ENCODE measurements around the gene PHKA2.

PHKA2 gene

DNA sequence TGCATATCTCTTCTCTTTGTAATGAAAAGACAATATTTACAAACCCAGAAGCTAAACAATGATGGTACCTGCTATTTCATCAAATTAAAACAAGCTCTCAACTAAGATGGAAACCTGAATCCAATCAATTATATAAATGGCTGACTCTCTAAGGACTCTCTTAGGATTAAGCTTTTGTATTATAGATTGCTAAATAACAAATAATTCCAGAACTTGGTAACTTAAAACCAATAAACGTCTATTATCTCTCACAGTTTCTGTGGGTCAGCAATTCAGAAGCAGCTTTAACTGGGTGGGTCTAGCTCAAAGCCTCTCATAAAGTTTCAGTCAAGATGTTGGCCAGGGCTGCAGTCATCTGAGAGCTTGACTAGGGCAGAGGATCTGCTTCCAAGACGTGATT is 12.4 kb downstream of the PHKA2 start:
- TF ChIP-seq, protein P1, sequence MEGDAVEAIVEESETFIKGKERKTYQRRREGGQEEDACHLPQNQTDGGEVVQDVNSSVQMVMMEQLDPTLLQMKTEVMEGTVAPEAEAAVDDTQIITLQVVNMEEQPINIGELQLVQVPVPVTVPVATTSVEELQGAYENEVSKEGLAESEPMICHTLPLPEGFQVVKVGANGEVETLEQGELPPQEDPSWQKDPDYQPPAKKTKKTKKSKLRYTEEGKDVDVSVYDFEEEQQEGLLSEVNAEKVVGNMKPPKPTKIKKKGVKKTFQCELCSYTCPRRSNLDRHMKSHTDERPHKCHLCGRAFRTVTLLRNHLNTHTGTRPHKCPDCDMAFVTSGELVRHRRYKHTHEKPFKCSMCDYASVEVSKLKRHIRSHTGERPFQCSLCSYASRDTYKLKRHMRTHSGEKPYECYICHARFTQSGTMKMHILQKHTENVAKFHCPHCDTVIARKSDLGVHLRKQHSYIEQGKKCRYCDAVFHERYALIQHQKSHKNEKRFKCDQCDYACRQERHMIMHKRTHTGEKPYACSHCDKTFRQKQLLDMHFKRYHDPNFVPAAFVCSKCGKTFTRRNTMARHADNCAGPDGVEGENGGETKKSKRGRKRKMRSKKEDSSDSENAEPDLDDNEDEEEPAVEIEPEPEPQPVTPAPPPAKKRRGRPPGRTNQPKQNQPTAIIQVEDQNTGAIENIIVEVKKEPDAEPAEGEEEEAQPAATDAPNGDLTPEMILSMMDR (conservative IDR thresholded peaks at IDR 0.05) = no peak

DNA sequence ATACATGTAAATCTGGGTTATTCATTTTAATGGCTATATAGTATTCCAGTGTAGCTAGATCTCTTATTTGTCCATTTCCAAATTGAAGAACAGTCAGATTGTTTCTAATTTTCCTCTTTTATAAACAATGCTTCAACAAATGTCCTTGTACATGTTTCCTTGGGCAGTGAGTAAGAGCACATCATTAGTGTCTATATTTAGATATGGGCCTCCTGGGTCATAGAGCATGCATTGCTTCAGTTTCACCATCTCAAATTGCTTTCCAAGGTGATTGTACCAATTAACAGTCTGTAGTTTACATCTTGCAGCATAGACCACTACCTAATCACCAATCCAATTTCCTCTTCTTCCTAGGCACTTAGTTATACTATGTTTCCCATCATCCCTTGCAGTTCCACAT is 13.4 kb downstream of the PHKA2 start:
- no peak overlapping the region for H3K27ac ChIP-seq
- TF ChIP-seq, protein P1 (conservative IDR thresholded peaks at IDR 0.05) = no peak

More for the DNA sequence above, 12.4 kb downstream of the PHKA2 start:
- H3K27ac ChIP-seq = no peak overlapping the region

DNA sequence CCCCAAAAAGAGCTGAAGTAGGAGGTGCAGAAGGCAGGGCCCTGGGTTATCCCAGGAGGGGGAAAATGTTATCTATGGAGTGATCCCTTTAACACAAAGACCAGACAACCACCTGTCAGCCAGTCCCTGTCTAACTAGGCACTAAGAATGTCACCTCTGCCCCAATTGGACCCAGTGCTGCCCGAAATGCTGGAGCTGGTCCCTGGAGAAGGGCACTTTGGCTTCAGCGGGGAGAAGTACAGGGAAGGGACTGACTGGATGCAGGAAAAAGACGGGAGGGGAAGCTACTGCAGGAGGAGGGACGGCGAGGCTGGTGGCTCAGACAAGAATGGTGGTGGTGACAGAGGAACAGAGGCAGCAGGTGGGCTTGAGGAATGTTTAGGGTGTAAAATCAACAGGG is 17.3 kb downstream of the PHKA2 start:
- TF ChIP-seq, protein P1 (conservative IDR thresholded peaks at IDR 0.05) = no peak
- H3K27ac ChIP-seq = no peak overlapping the region

DNA sequence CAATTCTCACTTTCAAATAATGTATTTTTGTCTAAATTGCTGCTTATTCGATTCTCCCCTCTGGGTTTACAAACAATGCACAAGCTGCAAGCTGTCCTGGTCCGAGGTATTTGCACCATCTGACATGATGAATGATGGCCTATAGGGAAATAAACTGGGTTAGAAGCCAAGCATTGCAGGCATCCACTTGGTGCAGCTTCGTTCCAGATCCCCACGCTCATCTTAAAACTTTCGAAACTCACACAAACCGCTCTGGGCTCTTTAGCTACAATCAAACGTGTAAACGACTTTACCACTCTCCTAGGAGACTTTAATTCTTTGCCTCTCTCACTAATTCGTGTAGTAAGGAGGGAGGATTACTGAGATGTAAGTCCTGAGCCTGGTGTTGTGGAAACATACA is 19.0 kb downstream of the PHKA2 start:
- TF ChIP-seq, protein P1 (conservative IDR thresholded peaks at IDR 0.05) = no peak
- 0 out of 2 replicates have a peak overlapping the region, but pooled peaks have one; percentile 18 for H3K27ac ChIP-seq

DNA sequence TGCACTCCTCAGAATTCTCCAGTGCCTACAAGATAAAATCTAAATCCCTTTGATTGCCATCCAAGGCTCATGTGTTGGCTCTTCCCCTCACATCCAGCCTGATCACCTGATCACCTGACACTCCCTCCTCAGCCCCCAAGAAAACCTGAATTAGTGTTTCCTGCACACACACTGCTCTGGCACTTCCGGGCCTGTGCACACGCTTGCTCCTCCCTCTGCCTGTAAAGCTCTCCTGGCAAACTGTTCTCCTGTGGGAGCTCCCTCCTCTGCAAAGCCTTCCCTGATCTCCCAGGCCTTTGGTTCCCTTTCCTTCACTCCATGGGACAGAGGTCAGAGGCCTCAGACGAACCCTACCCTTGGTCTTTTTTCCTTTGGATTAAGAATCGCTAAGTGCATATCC is 19.9 kb downstream of the PHKA2 start:
- TF ChIP-seq, protein P1 (conservative IDR thresholded peaks at IDR 0.05) = no peak
- H3K27ac ChIP-seq = peak overlapping the region; percentile 18; the same call in 1 of the 2 replicates

DNA sequence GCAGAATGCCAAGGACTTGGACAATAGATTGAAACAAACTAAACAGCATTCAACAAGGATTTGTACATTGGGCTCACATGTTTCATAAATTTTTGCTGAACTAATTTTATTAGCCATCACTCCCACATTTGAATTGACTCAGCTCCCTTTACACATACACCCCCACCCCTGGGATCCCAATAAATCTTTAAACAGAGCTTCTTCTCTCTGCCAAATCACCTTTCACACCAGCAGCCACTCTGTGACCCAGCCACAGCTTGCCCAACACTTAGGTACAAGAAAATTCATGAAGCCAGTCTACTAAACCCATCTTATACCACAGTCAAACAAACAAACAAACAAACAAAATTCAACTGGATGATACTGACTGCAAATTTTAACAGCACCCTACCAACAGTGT is 21.6 kb downstream of the PHKA2 start:
- no peak overlapping the region for H3K27ac ChIP-seq
- TF ChIP-seq, protein P1 (conservative IDR thresholded peaks at IDR 0.05) = no peak

DNA sequence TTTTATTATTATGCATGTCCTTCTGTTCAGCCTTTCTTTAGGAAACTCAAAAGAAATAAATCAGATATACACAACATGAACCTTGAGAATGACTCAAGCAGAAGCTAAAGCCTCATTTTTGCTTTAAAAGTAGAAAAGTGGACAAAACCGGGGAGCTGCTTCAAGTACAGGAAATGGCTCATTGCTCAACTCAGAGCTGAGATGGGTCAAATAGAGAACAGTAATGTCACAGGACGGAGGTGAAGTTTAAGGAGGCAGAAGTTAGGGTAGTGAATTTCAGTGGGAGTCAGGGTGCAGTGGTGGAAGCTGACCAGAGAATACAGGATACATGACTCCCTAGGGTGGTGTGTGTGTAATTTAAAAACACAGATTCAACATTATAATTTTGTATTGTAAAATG is 22.2 kb downstream of the PHKA2 start:
- H3K27ac ChIP-seq = no peak overlapping the region
- TF ChIP-seq, protein P1 (conservative IDR thresholded peaks at IDR 0.05) = no peak
